Neutrophil (primary cell): ENCODE results near the gene TAMALIN.
A peak's percentile ranks its signal among the peaks of the same experiment; 100 is the strongest.

Experiments used
- H3K27ac ChIP-seq: fragments of 200-600 bp; sonication (generic); 2 replicates; pipeline ENCODE4 v1.5.1; 2016; ENCODE audit warnings: mild to moderate bottlenecking, moderate library complexity
- H3K27me3 ChIP-seq: fragments of 200-600 bp; sonication (generic); 2 replicates; pipeline ENCODE4 v1.6.0; 2016; ENCODE audit warnings: mild to moderate bottlenecking
- H3K36me3 ChIP-seq: fragments of 200-600 bp; sonication (generic); 2 replicates; pipeline ENCODE4 v1.5.1; 2017
- H3K4me1 ChIP-seq, 2 experiments: fragments of 200-600 bp in 1 of 2; sonication (generic) in 1 of 2; 1 replicate in 1 of 2; 2 replicates in 1 of 2; pipeline versions ENCODE4 v1.5.1 to v1.6.1; 2013 to 2016; ENCODE audit warnings: low read depth in 1 of 2, low read length in 1 of 2, mild to moderate bottlenecking in 1 of 2, moderate library complexity in 1 of 2; ENCODE audit not compliant: control insufficient read depth in 1 of 2, insufficient read depth in 1 of 2
- H3K4me3 ChIP-seq, 2 experiments: fragments of 200-600 bp in 1 of 2; sonication (generic) in 1 of 2; 1 replicate in 1 of 2; 2 replicates in 1 of 2; pipeline ENCODE4 v1.5.1; 2013 to 2016; ENCODE audit warnings: low read depth in 1 of 2, low read length in 1 of 2, mild to moderate bottlenecking in 1 of 2, moderate library complexity in 1 of 2
- H3K9me3 ChIP-seq: fragments of 200-600 bp; sonication (generic); 2 replicates; pipeline ENCODE4 v1.5.1; 2016
- CTCF ChIP-seq: fragments of 200-600 bp; sonication (generic); IDR thresholded peaks from 2 replicates; pipeline ENCODE4 v1.5.1; 2016; ENCODE audit warnings: antibody characterized with exemption

The TAMALIN gene

GRCh38 chr12:52015532-52016041 is 8.8 kb downstream of the TAMALIN start:
- TF ChIP-seq CTCF: no peak
- Histone ChIP-seq H3K4me1 (peaks cover under 1 to 2% of the 10 kb centered on the region in 2 experiments), H3K27ac (no peak overlapping the region), H3K4me3 (no peak overlapping the region), H3K27me3 (peaks cover 17% of the 10 kb centered on the region), H3K36me3 (no peaks in the 10 kb centered on the region), H3K9me3 (no peaks in the 10 kb centered on the region)

DNA sequence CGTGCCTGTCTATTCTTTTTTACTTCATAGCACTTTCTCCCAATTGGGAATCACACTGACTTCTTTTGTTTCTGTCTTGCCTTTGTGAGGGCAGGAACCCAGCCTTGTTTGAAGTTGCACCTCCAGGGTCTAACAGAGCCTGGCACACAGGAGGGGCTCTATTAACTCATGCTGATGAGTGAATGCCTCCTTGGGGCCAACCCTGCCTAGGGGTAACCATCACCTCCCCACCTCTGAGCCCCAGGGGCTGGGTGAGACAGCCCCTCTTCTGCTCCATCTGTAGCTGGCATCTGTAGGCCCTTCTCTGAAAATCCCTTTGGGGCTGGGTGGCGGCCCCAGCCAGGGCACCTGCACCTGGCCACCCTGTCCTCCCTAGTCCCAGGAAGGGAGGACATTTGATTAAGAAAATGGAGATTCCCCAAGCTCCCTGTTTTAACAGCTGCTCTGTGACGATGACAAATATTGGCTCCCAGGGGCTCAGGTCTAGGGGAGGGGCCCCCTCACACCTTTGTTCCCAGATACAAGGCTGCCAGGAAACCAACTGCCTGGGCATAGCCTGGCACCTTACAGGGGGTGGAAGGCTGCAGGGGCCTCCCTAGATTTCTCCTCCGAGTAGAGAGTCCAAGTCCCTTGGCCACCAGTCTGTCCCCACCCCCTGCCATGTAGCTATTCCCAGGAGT is 11.8 kb downstream of the TAMALIN start:
- no peaks in the 10 kb centered on the region for H3K36me3 ChIP-seq
- H3K9me3 ChIP-seq: no peaks in the 10 kb centered on the region
- H3K27me3 ChIP-seq: peaks cover 39% of the 10 kb centered on the region
- H3K4me1 ChIP-seq: peaks cover 14% of the 10 kb centered on the region in 2 experiments
- no peak overlapping the region for H3K4me3 ChIP-seq
- no peak for TF ChIP-seq CTCF
- H3K27ac ChIP-seq: no peak overlapping the region

GRCh38 chr12:52019113-52019770 is 12.5 kb downstream of the TAMALIN start:
- Histone ChIP-seq H3K27ac (no peak overlapping the region), H3K36me3 (no peaks in the 10 kb centered on the region), H3K27me3 (peaks cover 39% of the 10 kb centered on the region)

GRCh38 chr12:52020539-52021336 is 14.0 kb downstream of the TAMALIN start:
- Histone ChIP-seq H3K27ac (no peak overlapping the region), H3K27me3 (peaks cover 39% of the 10 kb centered on the region), H3K36me3 (no peaks in the 10 kb centered on the region), H3K4me1 (peaks cover 33 to 34% of the 10 kb centered on the region in 2 experiments), H3K4me3 (no peak overlapping the region), H3K9me3 (no peaks in the 10 kb centered on the region)
- TF ChIP-seq CTCF: peak; percentile 12

More at GRCh38 chr12:52019113-52019770, 12.5 kb downstream of the TAMALIN start:
- Histone ChIP-seq H3K4me1 (peaks cover 20 to 21% of the 10 kb centered on the region in 2 experiments), H3K4me3 (no peak overlapping the region), H3K9me3 (no peaks in the 10 kb centered on the region)
- no peak for TF ChIP-seq CTCF

- TF ChIP-seq CTCF: no peak
- Histone ChIP-seq H3K4me3 (peak overlapping the region; percentile 65 to 78), H3K36me3 (no peaks in the 10 kb centered on the region), H3K4me1 (peaks cover 33 to 35% of the 10 kb centered on the region in 2 experiments), H3K9me3 (no peaks in the 10 kb centered on the region), H3K27me3 (peaks cover 39% of the 10 kb centered on the region), H3K27ac (no peak overlapping the region)
Observed at GRCh38 chr12:52022841-52023181, 16.1 kb downstream of the TAMALIN start.
